ENCODE measurements around the gene RHOT1. TPM values are rescaled to one million over a fixed set of nuclear protein-coding genes. Genes with fewer than 3 reads are reported as not detected.

Gene RHOT1
- total and polyA plus RNA-seq, 9 donors, result 32.8 to 51.7 (median 39.1) TPM

DNA sequence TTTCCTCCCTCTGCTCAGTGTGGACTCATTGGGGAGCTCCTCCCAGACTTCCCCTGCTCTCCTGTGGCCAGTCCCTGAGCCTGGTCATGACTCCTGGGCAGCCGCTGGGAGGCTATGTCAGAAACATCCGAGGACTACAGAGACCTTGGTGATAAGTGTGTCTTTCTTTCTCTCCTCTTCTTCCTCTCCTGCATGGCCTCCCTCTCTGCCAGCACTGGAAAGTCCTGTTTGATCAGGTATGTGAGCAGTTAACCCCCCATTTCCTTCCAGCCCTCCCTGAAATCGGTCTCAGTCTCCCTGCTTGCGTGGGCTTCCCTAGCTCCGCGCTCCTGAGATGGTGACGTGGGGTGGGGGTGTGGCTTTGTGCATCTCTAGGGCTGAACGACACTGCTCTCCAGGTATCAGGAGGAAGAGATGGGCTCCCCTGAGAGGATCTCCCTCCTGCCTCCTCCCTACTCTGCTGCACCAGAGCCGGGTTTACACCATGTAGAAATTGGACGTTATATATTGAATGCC lies 125.4 kb downstream of the RHOT1 start:
- intact Hi-C loops (cut with DNase I), result no loop called here
- no peaks in the 10 kb centered on the region for H3K9me3 ChIP-seq
- TF ChIP-seq POLR2A (IDR thresholded peaks at IDR 0.05), result no peak
- TF ChIP-seq EP300 (IDR thresholded peaks at IDR 0.05), result no peak
- TF ChIP-seq, protein P1, sequence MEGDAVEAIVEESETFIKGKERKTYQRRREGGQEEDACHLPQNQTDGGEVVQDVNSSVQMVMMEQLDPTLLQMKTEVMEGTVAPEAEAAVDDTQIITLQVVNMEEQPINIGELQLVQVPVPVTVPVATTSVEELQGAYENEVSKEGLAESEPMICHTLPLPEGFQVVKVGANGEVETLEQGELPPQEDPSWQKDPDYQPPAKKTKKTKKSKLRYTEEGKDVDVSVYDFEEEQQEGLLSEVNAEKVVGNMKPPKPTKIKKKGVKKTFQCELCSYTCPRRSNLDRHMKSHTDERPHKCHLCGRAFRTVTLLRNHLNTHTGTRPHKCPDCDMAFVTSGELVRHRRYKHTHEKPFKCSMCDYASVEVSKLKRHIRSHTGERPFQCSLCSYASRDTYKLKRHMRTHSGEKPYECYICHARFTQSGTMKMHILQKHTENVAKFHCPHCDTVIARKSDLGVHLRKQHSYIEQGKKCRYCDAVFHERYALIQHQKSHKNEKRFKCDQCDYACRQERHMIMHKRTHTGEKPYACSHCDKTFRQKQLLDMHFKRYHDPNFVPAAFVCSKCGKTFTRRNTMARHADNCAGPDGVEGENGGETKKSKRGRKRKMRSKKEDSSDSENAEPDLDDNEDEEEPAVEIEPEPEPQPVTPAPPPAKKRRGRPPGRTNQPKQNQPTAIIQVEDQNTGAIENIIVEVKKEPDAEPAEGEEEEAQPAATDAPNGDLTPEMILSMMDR (IDR thresholded peaks at IDR 0.05), result no peak
- H3K36me3 ChIP-seq, result no peaks in the 10 kb centered on the region
- DNase-seq, result no peak
- WGBS, 3 donors, result 16 to 45% (median 32%) methylated on average over 10 of the region's 10 CpGs
- H3K27me3 ChIP-seq, result no peaks in the 10 kb centered on the region
- peaks cover 6% of the 10 kb centered on the region for H3K4me1 ChIP-seq (ENCODE audit: insufficient read depth)
- H3K27ac ChIP-seq, result no peak overlapping the region
- no peak overlapping the region for H3K4me3 ChIP-seq

DNA sequence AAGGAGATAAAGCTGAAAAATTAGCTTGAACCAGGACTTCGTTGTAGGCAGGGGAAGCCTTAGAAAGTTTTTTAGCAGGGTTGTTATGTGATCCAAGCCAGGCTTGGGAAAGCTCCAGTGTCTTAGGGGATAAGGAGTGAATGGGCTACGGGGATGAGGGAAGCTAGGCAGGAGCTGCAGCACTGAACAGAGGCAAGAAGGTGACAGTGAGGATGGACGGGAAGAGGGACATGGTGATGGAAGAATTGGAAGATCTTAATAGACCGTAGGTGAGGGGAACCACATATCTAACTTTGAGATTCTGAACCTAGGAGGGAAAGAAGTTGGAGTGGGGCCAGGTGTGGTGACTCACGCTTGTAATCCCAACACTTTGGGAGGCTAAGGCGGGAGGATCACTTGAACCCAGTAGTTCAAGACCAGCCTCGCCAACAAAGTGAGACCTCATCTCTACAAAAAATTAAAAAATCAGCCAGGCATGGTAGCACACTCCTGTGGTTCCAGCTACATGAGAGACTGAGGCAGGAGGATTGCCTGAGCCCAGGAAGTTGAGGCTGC lies 126.5 kb downstream of the RHOT1 start:
- intact Hi-C loops (cut with DNase I), result no loop called here
- Histone ChIP-seq H3K36me3 (no peaks in the 10 kb centered on the region), H3K4me1 (ENCODE audit: insufficient read depth) (peaks cover 6% of the 10 kb centered on the region), H3K27ac (no peak overlapping the region), H3K27me3 (no peaks in the 10 kb centered on the region), H3K4me3 (no peak overlapping the region), H3K9me3 (no peaks in the 10 kb centered on the region)
- TF ChIP-seq, protein P1 (IDR thresholded peaks at IDR 0.05), result no peak
- TF ChIP-seq POLR2A (IDR thresholded peaks at IDR 0.05) (no peak), EP300 (IDR thresholded peaks at IDR 0.05) (no peak)
- WGBS, 3 donors, result 72 to 82% (median 75%) methylated on average over 7 of the region's 7 CpGs
- no peak for DNase-seq

DNA sequence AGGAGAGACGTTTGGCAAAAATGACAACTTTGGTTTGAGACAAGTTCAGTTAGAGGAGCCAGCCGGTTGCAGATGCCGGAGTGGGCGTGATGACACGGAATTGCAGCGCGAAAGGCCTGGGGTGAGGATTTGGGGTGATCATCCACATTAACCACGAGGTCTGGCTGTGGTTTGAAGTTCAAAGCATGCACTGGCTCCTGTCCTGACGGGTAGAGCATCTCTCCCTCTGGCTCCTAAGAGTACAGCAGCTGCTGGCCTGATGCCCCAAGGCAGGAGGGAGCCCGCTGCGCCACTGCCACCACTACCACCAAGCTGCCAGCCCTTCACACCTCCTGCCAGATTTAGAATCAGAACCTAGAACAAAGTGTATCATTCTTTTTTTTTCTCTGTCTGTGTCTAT lies 127.1 kb downstream of the RHOT1 start:
- TF ChIP-seq EP300 (IDR thresholded peaks at IDR 0.05) (no peak), POLR2A (IDR thresholded peaks at IDR 0.05) (no peak)
- TF ChIP-seq, protein P1 (IDR thresholded peaks at IDR 0.05), result no peak
- Histone ChIP-seq H3K27me3 (no peaks in the 10 kb centered on the region), H3K9me3 (no peaks in the 10 kb centered on the region), H3K27ac (no peak overlapping the region), H3K4me1 (ENCODE audit: insufficient read depth) (peaks cover 6% of the 10 kb centered on the region), H3K36me3 (no peaks in the 10 kb centered on the region), H3K4me3 (no peak overlapping the region)
- no peak for DNase-seq
- WGBS, 3 donors, result 67 to 77% (median 69%) methylated on average over 11 of the region's 11 CpGs
- intact Hi-C loops (cut with DNase I), result no loop called here

DNA sequence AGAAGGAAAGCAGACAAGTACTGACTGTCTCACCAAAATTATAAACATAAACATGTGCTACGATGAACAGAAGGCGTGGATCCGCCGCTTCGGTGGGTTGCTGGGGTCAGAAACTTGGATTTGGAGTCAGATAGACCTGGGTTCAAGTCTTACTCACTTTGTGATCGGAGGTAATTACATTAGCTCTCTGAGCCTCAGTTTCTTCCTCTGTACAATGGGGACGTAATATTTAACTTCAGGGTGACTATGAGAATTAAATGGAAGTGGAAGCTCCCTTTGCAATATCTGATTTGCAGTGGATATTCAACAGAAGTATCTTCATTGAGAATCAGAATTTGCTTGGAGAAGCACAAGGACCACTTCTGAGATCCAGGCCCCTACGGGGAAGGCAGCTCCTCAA lies 129.5 kb downstream of the RHOT1 start:
- Histone ChIP-seq H3K36me3 (no peaks in the 10 kb centered on the region), H3K27me3 (no peaks in the 10 kb centered on the region), H3K27ac (no peak overlapping the region), H3K4me3 (no peak overlapping the region), H3K9me3 (no peaks in the 10 kb centered on the region), H3K4me1 (ENCODE audit: insufficient read depth) (peaks cover 5% of the 10 kb centered on the region)
- no peak for DNase-seq
- TF ChIP-seq, protein P1 (IDR thresholded peaks at IDR 0.05), result no peak
- TF ChIP-seq EP300 (IDR thresholded peaks at IDR 0.05) (no peak), POLR2A (IDR thresholded peaks at IDR 0.05) (no peak)
- intact Hi-C loops (cut with DNase I), result no loop called here
- WGBS, 3 donors, result 88 to 94% (median 92%) methylated on average over 8 of the region's 8 CpGs

Data from ovary (tissue), 9 donors.